HCT116 (cell line): Measurements from ENCODE around the gene GEMIN5. TPM values are rescaled to one million over a fixed set of nuclear protein-coding genes. Genes with fewer than 3 reads are reported as not detected.

Experiments
- ATAC-seq: fragments of 200-7000 bp; cut with Tn5 transposase; 2 replicates; pipeline ENCODE4 v1.9.1; 2020; ENCODE audit warnings: mild to moderate bottlenecking, moderate library complexity
- BruUV-seq: library from RNA; stranded (reverse); fragments of 400-500 nt; replicated peaks from 2 replicates; lab custom pipeline; 2021; lab: Mats Ljungman, UMichigan
- CTCF ChIA-PET: fragments of 300-600 bp; sonication (Branson Sonifier 250); formaldehyde crosslinking; loops from one replicate; lab custom pipeline; 2021; ENCODE audit warnings: antibody characterized with exemption; lab: Charles Lee
- POLR2A ChIA-PET: fragments of 300-600, 350-600 bp; sonication (Branson Sonifier 250); formaldehyde crosslinking; loops from one replicate; lab custom pipeline; 2021; ENCODE audit warnings: antibody characterized with exemption; lab: Charles Lee
- RAD21 ChIA-PET, 2 experiments: fragments of 300-600 bp; sonication (Branson Sonifier 250); formaldehyde crosslinking; loops; one replicate each; lab custom pipeline; 2023; ENCODE audit warnings: low total read pairs in 2 of 2; ENCODE audit not compliant: uncharacterized antibody in 2 of 2, unreplicated experiment in 2 of 2, low non-redundant PET in 1 of 2; lab: Charles Lee
- DNase-seq: peaks from one replicate; pipeline ENCODE4 v3.0.0-alpha.2; 2010; ENCODE audit warnings: low read depth, low spot score
- H2AFZ ChIP-seq: fragments of 200-600 bp; shearing (Covaris generic), sonication (generic); 2 replicates; pipeline ENCODE4 v1.6.1; 2017; ENCODE audit warnings: low read depth, mixed run types, mixed read lengths, antibody characterized with exemption, low read length; ENCODE audit not compliant: poor library complexity, severe bottlenecking
- H3K27ac ChIP-seq: 2 replicates; pipeline ENCODE4 v1.5.1; 2012; ENCODE audit warnings: low read depth, low read length
- H3K27me3 ChIP-seq: fragments of 200-600 bp; sonication (generic); 2 replicates; pipeline ENCODE4 v1.6.1; 2016; ENCODE audit warnings: mixed run types, low read length, mixed read lengths; ENCODE audit not compliant: insufficient read depth
- H3K36me3 ChIP-seq, 2 experiments: fragments of 200-500 bp in 1 of 2; fragments of 200-600 bp in 1 of 2; sonication (Bioruptor generic) in 1 of 2; sonication (generic) in 1 of 2; 2 replicates each; pipeline versions ENCODE4 v1.5.1 to v1.6.1; 2014 to 2016; ENCODE audit warnings: low read length in 2 of 2, inconsistent platforms in 1 of 2, mixed read lengths in 1 of 2, mixed run types in 1 of 2; ENCODE audit not compliant: insufficient read depth in 2 of 2, control insufficient read depth in 1 of 2
- H3K4me1 ChIP-seq, 2 experiments: fragments of 200-600 bp in 1 of 2; sonication (generic) in 1 of 2; 2 replicates each; pipeline versions ENCODE4 v1.5.1 to v1.6.1; 2012 to 2017; ENCODE audit warnings: low read length in 2 of 2, inconsistent platforms in 1 of 2, mild to moderate bottlenecking in 1 of 2, mixed read lengths in 1 of 2, mixed run types in 1 of 2, moderate library complexity in 1 of 2; ENCODE audit not compliant: insufficient read depth in 2 of 2, control insufficient read depth in 1 of 2
- H3K4me2 ChIP-seq: fragments of 200-600 bp; sonication (generic); 2 replicates; pipeline ENCODE4 v1.6.1; 2017; ENCODE audit warnings: mixed run types, low read length, mixed read lengths
- H3K4me3 ChIP-seq, 2 experiments: fragments of 200-600 bp in 1 of 2; sonication (generic) in 1 of 2; replicated peaks in 1 of 2; 2 replicates each; pipeline ENCODE4 v1.5.1; 2011 to 2016; ENCODE audit warnings: low read length in 2 of 2, control low read depth in 1 of 2, low read depth in 1 of 2, mild to moderate bottlenecking in 1 of 2, mixed read lengths in 1 of 2, mixed run types in 1 of 2
- H3K79me2 ChIP-seq: fragments of 200-600 bp; sonication (generic); 2 replicates; pipeline ENCODE4 v1.6.1; 2017; ENCODE audit warnings: mild to moderate bottlenecking, mixed run types, low read length, moderate library complexity, mixed read lengths; ENCODE audit not compliant: insufficient read depth
- H3K9ac ChIP-seq: fragments of 200-600 bp; sonication (generic); 2 replicates; pipeline ENCODE4 v1.6.1; 2016; ENCODE audit warnings: low read length, mixed read lengths
- H3K9me2 ChIP-seq: fragments of 200-600 bp; sonication (generic), shearing (Covaris generic); 2 replicates; pipeline ENCODE4 v1.6.1; 2017; ENCODE audit warnings: mixed run types, mild to moderate bottlenecking, moderate library complexity; ENCODE audit not compliant: insufficient read depth
- H3K9me3 ChIP-seq, 2 experiments: fragments of 200-500 bp in 1 of 2; fragments of 200-600 bp in 1 of 2; sonication (Bioruptor generic) in 1 of 2; sonication (generic) in 1 of 2; 2 replicates each; pipeline ENCODE4 v1.6.1; 2014 to 2017; ENCODE audit warnings: low read length in 2 of 2, mixed read lengths in 2 of 2, inconsistent platforms in 1 of 2, low read depth in 1 of 2, mild to moderate bottlenecking in 1 of 2, mixed run types in 1 of 2, moderate library complexity in 1 of 2; ENCODE audit not compliant: control insufficient read depth in 1 of 2, insufficient read depth in 1 of 2
- H4K20me1 ChIP-seq: fragments of 200-600 bp; sonication (generic), shearing (Covaris generic); 2 replicates; pipeline ENCODE4 v1.6.1; 2017; ENCODE audit warnings: mixed run types, mild to moderate bottlenecking, moderate library complexity; ENCODE audit not compliant: insufficient read depth
- CBX3 ChIP-seq: IDR thresholded peaks from 2 replicates; pipeline ENCODE4 v1.6.1; 2012; ENCODE audit warnings: low read depth
- SP1 ChIP-seq: IDR thresholded peaks from 2 replicates; pipeline ENCODE4 v1.6.1; 2012; ENCODE audit warnings: low read depth
- TCF7L2 ChIP-seq: IDR thresholded peaks from 2 replicates; pipeline ENCODE4 v1.7.0; 2011; ENCODE audit warnings: borderline replicate concordance, inconsistent platforms; ENCODE audit not compliant: insufficient read depth, insufficient read length; ENCODE audit errors: extremely low read depth
- intact Hi-C: fragments of 100-400 bp; cut with micrococcal nuclease; formaldehyde crosslinking; loops from 2 replicates; pipeline ENCODE4 v1.10.0; 2022
- total RNA-seq: library from RNA; stranded (reverse); gene quantifications from one replicate; pipeline ENCODE4 v1.2.1, GENCODE V29; 2021; ENCODE audit not compliant: unreplicated experiment
- TF ChIP-seq, protein P1 (sequence below): IDR thresholded peaks from 2 replicates; pipeline ENCODE4 v1.6.1; 2012; ENCODE audit warnings: low read depth
- TF ChIP-seq, protein P2 (sequence below): IDR thresholded peaks from 2 replicates; pipeline ENCODE4 v1.6.1; 2012

GEMIN5 gene
- total RNA-seq, 1 experiment from 2014 or later = 35.9 TPM

DNA sequence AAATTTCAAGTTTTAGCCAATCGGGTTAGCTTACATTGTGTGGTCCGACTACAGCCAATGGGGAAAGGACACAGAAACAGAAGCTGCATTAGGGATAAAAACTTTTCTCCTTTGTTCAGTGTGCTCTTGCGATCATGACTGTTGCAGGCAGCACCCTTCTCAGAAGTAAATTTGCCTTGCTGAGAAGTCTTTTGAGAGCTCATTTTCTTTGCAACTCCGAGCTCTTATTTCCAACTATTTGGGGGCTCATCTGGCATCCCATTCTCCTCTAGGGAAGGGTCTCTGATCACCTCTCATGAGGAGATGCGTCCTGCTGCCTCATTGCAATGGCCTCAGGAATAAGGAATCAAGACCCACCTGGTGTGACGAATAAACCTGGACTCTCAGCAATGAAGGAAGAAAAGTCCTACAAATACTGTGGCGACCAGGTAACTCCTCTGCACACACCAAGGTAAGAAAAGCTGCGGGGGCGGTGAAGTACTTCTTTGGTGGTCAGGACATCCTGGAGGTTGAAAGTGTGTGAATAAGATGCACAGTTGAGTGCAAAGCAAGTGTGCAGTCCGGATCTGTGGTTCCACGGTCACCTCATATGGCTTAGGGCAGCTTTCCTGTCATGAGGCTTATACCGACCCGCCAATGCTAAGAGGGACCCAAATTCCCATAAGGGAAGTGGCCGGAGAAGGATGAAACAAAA lies 59.2 kb downstream of the GEMIN5 start:
- H3K27ac ChIP-seq = no peak overlapping the region
- H3K4me1 ChIP-seq = no peaks in the 10 kb centered on the region
- ChIA-PET CTCF (no interaction called here), POLR2A (no interaction called here), RAD21 (no interaction called here)
- H3K79me2 ChIP-seq = no peaks in the 10 kb centered on the region
- DNase-seq (no peak), ATAC-seq (no peak)
- H2AFZ ChIP-seq = no peak overlapping the region
- H3K9ac ChIP-seq = no peak overlapping the region
- peaks cover 9 to 23% of the 10 kb centered on the region in 2 experiments; a peak in 3 of 4 replicates for H3K36me3 ChIP-seq
- H4K20me1 ChIP-seq = no peaks in the 10 kb centered on the region
- no peak overlapping the region for H3K4me3 ChIP-seq
- H3K27me3 ChIP-seq = no peaks in the 10 kb centered on the region
- H3K9me3 ChIP-seq = no peaks in the 10 kb centered on the region; a peak in 1 of 4 replicates
- TF ChIP-seq CBX3 (peak; percentile 67; the same call in 1 of the 2 replicates), TCF7L2 (no peak), SP1 (no peak)
- TF ChIP-seq, protein P1, sequence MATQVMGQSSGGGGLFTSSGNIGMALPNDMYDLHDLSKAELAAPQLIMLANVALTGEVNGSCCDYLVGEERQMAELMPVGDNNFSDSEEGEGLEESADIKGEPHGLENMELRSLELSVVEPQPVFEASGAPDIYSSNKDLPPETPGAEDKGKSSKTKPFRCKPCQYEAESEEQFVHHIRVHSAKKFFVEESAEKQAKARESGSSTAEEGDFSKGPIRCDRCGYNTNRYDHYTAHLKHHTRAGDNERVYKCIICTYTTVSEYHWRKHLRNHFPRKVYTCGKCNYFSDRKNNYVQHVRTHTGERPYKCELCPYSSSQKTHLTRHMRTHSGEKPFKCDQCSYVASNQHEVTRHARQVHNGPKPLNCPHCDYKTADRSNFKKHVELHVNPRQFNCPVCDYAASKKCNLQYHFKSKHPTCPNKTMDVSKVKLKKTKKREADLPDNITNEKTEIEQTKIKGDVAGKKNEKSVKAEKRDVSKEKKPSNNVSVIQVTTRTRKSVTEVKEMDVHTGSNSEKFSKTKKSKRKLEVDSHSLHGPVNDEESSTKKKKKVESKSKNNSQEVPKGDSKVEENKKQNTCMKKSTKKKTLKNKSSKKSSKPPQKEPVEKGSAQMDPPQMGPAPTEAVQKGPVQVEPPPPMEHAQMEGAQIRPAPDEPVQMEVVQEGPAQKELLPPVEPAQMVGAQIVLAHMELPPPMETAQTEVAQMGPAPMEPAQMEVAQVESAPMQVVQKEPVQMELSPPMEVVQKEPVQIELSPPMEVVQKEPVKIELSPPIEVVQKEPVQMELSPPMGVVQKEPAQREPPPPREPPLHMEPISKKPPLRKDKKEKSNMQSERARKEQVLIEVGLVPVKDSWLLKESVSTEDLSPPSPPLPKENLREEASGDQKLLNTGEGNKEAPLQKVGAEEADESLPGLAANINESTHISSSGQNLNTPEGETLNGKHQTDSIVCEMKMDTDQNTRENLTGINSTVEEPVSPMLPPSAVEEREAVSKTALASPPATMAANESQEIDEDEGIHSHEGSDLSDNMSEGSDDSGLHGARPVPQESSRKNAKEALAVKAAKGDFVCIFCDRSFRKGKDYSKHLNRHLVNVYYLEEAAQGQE = no peak
- TF ChIP-seq, protein P2, sequence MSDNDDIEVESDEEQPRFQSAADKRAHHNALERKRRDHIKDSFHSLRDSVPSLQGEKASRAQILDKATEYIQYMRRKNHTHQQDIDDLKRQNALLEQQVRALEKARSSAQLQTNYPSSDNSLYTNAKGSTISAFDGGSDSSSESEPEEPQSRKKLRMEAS = no peak
- H3K4me2 ChIP-seq = no peak overlapping the region
- no peaks in the 10 kb centered on the region for H3K9me2 ChIP-seq
- no TSS peak for BruUV-seq
- intact Hi-C loops = no loop called here
